PC-3 (cell line): ENCODE measurements around the gene JPT2.

Experiments
- EZH2 ChIP-seq: fragments of 300-600 bp; sonication (generic); IDR thresholded peaks from one replicate; pipeline ENCODE4 v1.6.1; 2017; ENCODE audit warnings: antibody characterized with exemption, mild to moderate bottlenecking, low read length; ENCODE audit not compliant: unreplicated experiment
- EZH2phosphoT487 ChIP-seq: fragments of 300-600 bp; sonication (generic); IDR thresholded peaks from 2 replicates; pipeline ENCODE4 v1.6.1; 2018; ENCODE audit warnings: mild to moderate bottlenecking, antibody characterized with exemption, low read length, borderline replicate concordance
- TF ChIP-seq, protein P1 (sequence below): fragments of 300-600 bp; sonication (generic); conservative IDR thresholded peaks from 2 replicates; pipeline ENCODE4 v1.5.1; 2017; ENCODE audit warnings: antibody characterized with exemption, low read depth, mild to moderate bottlenecking, low read length

- TF ChIP-seq, protein P1, sequence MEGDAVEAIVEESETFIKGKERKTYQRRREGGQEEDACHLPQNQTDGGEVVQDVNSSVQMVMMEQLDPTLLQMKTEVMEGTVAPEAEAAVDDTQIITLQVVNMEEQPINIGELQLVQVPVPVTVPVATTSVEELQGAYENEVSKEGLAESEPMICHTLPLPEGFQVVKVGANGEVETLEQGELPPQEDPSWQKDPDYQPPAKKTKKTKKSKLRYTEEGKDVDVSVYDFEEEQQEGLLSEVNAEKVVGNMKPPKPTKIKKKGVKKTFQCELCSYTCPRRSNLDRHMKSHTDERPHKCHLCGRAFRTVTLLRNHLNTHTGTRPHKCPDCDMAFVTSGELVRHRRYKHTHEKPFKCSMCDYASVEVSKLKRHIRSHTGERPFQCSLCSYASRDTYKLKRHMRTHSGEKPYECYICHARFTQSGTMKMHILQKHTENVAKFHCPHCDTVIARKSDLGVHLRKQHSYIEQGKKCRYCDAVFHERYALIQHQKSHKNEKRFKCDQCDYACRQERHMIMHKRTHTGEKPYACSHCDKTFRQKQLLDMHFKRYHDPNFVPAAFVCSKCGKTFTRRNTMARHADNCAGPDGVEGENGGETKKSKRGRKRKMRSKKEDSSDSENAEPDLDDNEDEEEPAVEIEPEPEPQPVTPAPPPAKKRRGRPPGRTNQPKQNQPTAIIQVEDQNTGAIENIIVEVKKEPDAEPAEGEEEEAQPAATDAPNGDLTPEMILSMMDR, result peak; percentile 35
- no peak for TF ChIP-seq EZH2
- TF ChIP-seq EZH2phosphoT487, result no peak
Observed at GRCh38 chr16:1691276-1691675, 13.2 kb downstream of the JPT2 start.
